ENCODE results near the gene GPR84. TPM values are rescaled to one million over a fixed set of nuclear protein-coding genes. Genes with fewer than 3 reads are reported as not detected.
A peak's percentile ranks its signal among the peaks of the same experiment; 100 is the strongest.

Gene GPR84
- total RNA-seq, 1 donor from 2014 or later: not detected

DNA sequence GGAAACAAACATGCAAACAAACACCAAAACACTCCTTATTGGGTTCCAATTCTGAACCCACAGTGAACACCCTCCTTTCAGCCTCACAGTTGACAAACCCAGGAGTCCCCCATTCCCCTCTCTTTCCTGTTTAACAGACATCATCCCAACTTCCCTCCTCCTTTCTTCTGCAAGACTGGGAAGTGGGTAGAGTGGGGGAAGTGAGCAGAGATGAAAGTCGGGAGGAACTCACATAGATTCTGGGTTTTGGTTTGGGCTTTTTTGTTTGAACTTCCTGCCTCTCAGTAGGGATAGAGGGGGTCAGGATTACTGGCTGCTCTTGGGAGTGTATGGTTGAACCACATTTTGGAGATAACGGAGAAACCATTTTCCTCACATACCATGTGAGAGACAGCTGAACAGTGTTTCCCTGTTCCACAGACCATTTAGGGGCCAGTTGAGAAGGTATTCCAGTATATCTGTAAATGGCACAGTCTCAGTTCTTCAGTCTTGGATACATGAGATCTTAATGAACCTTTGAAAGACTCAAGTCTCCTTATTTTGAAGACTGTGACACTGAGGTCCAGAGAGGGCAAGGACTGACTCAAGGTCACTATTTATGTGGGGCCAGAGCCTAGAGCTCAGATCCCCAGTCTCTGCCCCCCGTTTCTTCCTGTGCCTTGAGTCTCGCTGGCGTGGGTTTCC, 3.9 kb upstream of the GPR84 start:
- no peak for DNase-seq (ENCODE audit: low spot score, unreplicated experiment)
- Mint-ChIP-seq H3K36me3 (ENCODE audit: insufficient read depth) (peaks cover 9% of the 10 kb centered on the region), H3K4me1 (ENCODE audit: low read depth) (peaks cover 6% of the 10 kb centered on the region), H3K9me3 (ENCODE audit: low read depth) (no peaks in the 10 kb centered on the region), H3K4me3 (ENCODE audit: low read depth) (no peak overlapping the region), H3K27me3 (peaks cover 55% of the 10 kb centered on the region), H3K27ac (no peak overlapping the region)
- TF ChIP-seq, protein P1, sequence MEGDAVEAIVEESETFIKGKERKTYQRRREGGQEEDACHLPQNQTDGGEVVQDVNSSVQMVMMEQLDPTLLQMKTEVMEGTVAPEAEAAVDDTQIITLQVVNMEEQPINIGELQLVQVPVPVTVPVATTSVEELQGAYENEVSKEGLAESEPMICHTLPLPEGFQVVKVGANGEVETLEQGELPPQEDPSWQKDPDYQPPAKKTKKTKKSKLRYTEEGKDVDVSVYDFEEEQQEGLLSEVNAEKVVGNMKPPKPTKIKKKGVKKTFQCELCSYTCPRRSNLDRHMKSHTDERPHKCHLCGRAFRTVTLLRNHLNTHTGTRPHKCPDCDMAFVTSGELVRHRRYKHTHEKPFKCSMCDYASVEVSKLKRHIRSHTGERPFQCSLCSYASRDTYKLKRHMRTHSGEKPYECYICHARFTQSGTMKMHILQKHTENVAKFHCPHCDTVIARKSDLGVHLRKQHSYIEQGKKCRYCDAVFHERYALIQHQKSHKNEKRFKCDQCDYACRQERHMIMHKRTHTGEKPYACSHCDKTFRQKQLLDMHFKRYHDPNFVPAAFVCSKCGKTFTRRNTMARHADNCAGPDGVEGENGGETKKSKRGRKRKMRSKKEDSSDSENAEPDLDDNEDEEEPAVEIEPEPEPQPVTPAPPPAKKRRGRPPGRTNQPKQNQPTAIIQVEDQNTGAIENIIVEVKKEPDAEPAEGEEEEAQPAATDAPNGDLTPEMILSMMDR (IDR thresholded peaks at IDR 0.05; ENCODE audit: unreplicated experiment): no peak

DNA sequence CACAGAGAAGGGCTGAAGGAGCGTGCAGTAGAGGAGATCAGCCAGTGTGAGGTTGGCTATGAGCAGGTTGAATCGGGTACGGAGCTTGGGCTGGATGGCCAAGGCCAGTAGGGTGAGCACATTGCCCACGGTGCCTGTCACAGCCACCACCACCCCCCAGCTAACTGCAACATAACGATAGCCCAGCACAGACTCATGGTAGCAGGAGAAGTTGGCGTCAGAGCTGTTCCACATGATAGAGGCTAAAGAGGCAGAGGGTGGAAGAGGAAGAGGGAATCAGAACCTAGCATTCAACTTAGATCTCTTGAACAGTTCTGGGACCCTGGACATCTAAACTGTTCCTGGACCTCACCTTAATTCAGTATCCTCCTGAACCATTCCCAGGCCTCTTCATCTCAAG, 668 bp downstream of the GPR84 start:
- TF ChIP-seq, protein P1 (IDR thresholded peaks at IDR 0.05; ENCODE audit: unreplicated experiment): no peak
- Mint-ChIP-seq H3K4me3 (ENCODE audit: low read depth) (no peak overlapping the region), H3K9me3 (ENCODE audit: low read depth) (no peaks in the 10 kb centered on the region), H3K27me3 (peaks cover 38% of the 10 kb centered on the region), H3K4me1 (ENCODE audit: low read depth) (peaks cover 6% of the 10 kb centered on the region), H3K27ac (no peak overlapping the region), H3K36me3 (ENCODE audit: insufficient read depth) (no peaks in the 10 kb centered on the region)
- no peak for DNase-seq (ENCODE audit: low spot score, unreplicated experiment)

DNA sequence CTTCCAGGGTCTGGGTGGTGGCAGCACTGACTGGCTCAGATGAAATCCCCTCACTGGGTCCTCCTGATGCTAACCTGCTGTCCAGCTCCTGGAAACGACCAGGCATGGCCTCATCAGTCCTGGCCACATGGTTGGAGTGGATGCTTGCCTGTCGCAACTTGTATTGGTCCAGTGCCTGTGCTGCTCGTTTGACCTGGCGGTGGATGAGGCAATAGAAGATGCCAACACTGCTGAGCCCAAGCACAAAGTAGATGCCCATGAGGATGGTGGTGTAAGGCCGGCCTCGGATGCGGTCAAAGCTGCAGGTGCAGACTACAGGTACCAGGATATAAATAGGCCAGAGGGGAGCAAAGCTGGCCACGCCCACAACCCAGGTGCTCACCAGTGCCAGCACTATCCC, 1.2 kb downstream of the GPR84 start:
- no peak overlapping the region for H3K27ac Mint-ChIP-seq

DNA sequence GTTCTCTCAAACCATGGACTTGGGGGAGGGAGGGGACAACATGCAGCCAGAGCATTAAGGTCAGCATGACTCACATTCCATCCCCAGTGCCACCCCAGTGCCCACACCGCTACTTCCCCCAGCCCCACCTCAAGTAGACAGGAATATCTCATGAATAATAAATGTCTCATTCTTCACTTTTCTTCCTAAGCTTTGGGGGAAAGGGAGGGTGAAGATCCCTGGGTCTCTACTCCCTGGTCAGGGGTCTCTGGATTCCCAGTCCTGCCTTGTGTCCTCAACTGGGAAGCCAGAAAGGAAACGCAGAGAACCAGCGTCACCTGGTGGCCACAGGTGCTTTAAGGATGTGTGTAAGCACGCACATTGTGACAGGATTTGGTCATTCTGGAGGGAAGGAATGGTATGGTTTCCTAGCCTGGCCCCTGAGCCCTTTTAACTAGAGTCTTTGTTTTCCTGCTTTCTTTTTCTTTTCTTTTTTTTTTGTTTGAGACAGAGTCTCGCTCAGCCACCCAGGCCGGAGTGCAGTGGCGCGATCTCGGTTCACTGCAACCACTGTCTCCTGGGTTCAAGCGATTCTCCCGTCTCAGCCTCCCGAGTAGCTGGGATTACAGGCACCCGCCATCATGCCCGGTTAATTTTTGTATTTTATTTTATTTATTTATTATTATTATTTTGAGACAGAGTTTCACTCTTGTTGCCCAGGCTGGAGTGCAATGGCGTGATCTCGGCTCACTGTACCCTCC, 3.4 kb downstream of the GPR84 start:
- Mint-ChIP-seq H3K27me3 (peaks cover 20% of the 10 kb centered on the region), H3K4me1 (ENCODE audit: low read depth) (peaks cover 15% of the 10 kb centered on the region), H3K9me3 (ENCODE audit: low read depth) (no peaks in the 10 kb centered on the region), H3K36me3 (ENCODE audit: insufficient read depth) (no peaks in the 10 kb centered on the region), H3K4me3 (ENCODE audit: low read depth) (no peak overlapping the region), H3K27ac (peak overlapping the region; percentile 88)
- TF ChIP-seq, protein P1 (IDR thresholded peaks at IDR 0.05; ENCODE audit: unreplicated experiment): peak; percentile 94
- peak; percentile 79 for DNase-seq (ENCODE audit: low spot score, unreplicated experiment)

More for the DNA sequence above, 1.2 kb downstream of the GPR84 start:
- TF ChIP-seq, protein P1 (IDR thresholded peaks at IDR 0.05; ENCODE audit: unreplicated experiment): no peak
- Mint-ChIP-seq H3K27me3 (peaks cover 33% of the 10 kb centered on the region), H3K4me1 (ENCODE audit: low read depth) (peaks cover 6% of the 10 kb centered on the region), H3K9me3 (ENCODE audit: low read depth) (no peaks in the 10 kb centered on the region), H3K4me3 (ENCODE audit: low read depth) (no peak overlapping the region), H3K36me3 (ENCODE audit: insufficient read depth) (no peaks in the 10 kb centered on the region)
- no peak for DNase-seq (ENCODE audit: low spot score, unreplicated experiment)

DNA sequence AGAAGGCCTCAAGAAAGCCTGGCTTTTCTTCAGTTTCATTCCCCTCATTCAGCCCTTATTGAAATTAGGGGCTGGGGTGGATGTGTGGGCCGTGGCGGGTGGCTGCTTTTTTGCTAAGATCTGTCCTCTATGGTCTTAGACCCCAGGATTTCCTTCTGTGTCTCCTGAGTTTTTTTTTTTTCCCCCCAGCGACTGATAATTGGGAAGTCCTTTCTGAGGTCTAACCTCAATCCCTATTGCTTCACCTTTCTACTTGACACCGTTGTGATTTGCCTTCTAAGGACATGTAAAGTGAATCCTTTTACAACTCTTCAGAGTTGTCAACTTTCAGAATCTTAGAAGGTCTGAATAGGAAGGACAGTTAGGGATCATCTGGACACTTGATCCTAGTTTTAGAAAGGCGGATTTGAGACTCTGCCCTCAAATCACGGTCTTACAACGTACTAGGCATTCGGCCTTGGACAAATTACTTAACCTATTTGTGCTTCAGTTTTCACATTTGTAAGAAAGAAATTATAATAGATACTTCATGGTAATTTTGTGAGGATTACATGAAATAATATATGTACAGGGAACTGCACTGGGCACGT, 4.4 kb downstream of the GPR84 start:
- Mint-ChIP-seq H3K27me3 (peaks cover 19% of the 10 kb centered on the region), H3K4me1 (ENCODE audit: low read depth) (peaks cover 24% of the 10 kb centered on the region), H3K4me3 (ENCODE audit: low read depth) (no peak overlapping the region), H3K9me3 (ENCODE audit: low read depth) (no peaks in the 10 kb centered on the region), H3K36me3 (ENCODE audit: insufficient read depth) (no peaks in the 10 kb centered on the region), H3K27ac (peak overlapping the region; percentile 88)
- TF ChIP-seq, protein P1 (IDR thresholded peaks at IDR 0.05; ENCODE audit: unreplicated experiment): no peak
- no peak for DNase-seq (ENCODE audit: low spot score, unreplicated experiment)

Measured in progenitor cell of endocrine pancreas (in vitro differentiated cells).